Keratinocyte (primary cell): ENCODE measurements around the gene ACBD4. TPM values are rescaled to one million over a fixed set of nuclear protein-coding genes. Genes with fewer than 3 reads are reported as not detected.

Experiments used
- DNase-seq: peaks from one replicate; pipeline ENCODE4 v3.0.0-alpha.2; 2011; ENCODE audit warnings: low read depth, missing footprints, low spot score
- FAIRE-seq: peaks from 2 replicates; lab custom pipeline; 2011; peaks lifted over from hg19 to GRCh38; lab: Jason Lieb, UNC
- H2AFZ ChIP-seq: 2 replicates; pipeline ENCODE4 v1.6.0; 2012; ENCODE audit warnings: low read length, control low read depth, inconsistent platforms; ENCODE audit not compliant: control insufficient read depth
- H3K27ac ChIP-seq: 2 replicates; pipeline ENCODE4 v1.5.1; 2011; ENCODE audit warnings: low read length; ENCODE audit not compliant: control insufficient read depth, insufficient read depth
- H3K27me3 ChIP-seq: 3 replicates; pipeline ENCODE4 v1.6.0; 2011; ENCODE audit warnings: low read length; ENCODE audit not compliant: control insufficient read depth, insufficient read depth; ENCODE audit errors: extremely low read depth
- H3K36me3 ChIP-seq, 2 experiments: 2 replicates in 1 of 2; 3 replicates in 1 of 2; pipeline ENCODE4 v1.5.1; 2011; ENCODE audit warnings: low read length in 2 of 2, mild to moderate bottlenecking in 1 of 2; ENCODE audit not compliant: control insufficient read depth in 2 of 2, insufficient read depth in 2 of 2; ENCODE audit errors: extremely low read depth in 1 of 2
- H3K4me1 ChIP-seq: 3 replicates; pipeline ENCODE4 v1.5.1; 2011; ENCODE audit warnings: low read length; ENCODE audit not compliant: control insufficient read depth, insufficient read depth; ENCODE audit errors: extremely low read depth
- H3K4me2 ChIP-seq: 3 replicates; pipeline ENCODE4 v1.6.0; 2011; ENCODE audit warnings: low read depth, low read length; ENCODE audit not compliant: control insufficient read depth, insufficient read depth; ENCODE audit errors: extremely low read depth
- H3K4me3 ChIP-seq, 3 experiments: fragments of 200-600 bp in 1 of 3; sonication (generic) in 1 of 3; 2 replicates in 2 of 3; 3 replicates in 1 of 3; pipeline ENCODE4 v1.5.1; 2011 to 2016; ENCODE audit warnings: low read length in 3 of 3, mild to moderate bottlenecking in 3 of 3, control low read depth in 2 of 3, inconsistent platforms in 1 of 3, low read depth in 1 of 3, mixed read lengths in 1 of 3, mixed run types in 1 of 3, moderate library complexity in 1 of 3; ENCODE audit not compliant: control insufficient read depth in 2 of 3, insufficient read depth in 2 of 3; ENCODE audit errors: extremely low read depth in 1 of 3
- H3K79me2 ChIP-seq: 2 replicates; pipeline ENCODE4 v1.6.0; 2012; ENCODE audit warnings: low read length; ENCODE audit not compliant: control insufficient read depth, insufficient read depth
- H3K9ac ChIP-seq: 3 replicates; pipeline ENCODE4 v1.6.0; 2011; ENCODE audit warnings: low read length; ENCODE audit not compliant: control insufficient read depth, insufficient read depth; ENCODE audit errors: extremely low read depth
- H3K9me1 ChIP-seq: 3 replicates; pipeline ENCODE4 v1.6.0; 2011; ENCODE audit warnings: low read length; ENCODE audit not compliant: control insufficient read depth, insufficient read depth; ENCODE audit errors: extremely low read depth
- H3K9me3 ChIP-seq: 2 replicates; pipeline ENCODE4 v1.5.1; 2012; ENCODE audit warnings: low read depth, low read length; ENCODE audit not compliant: control insufficient read depth
- H4K20me1 ChIP-seq: 3 replicates; pipeline ENCODE4 v1.6.0; 2011; ENCODE audit warnings: low read length; ENCODE audit not compliant: control insufficient read depth, insufficient read depth; ENCODE audit errors: extremely low read depth
- EZH2 ChIP-seq: IDR thresholded peaks from one replicate; pipeline ENCODE4 v1.6.1; 2012; ENCODE audit warnings: inconsistent platforms, mild to moderate bottlenecking, low read length, moderate library complexity
- dilution Hi-C: fragments of 300-500 bp; cut with MboI; formaldehyde crosslinking; loops from one replicate; pipeline ENCODE4 v1.7.0; 2020; ENCODE audit warnings: low sequenced_read_pairs; ENCODE audit not compliant: extremely low pct_ligation_motif_present
- polyA plus RNA-seq, 5 experiments: library from polyadenylated mRNA; depleted of rRNA in 3 of 5; stranded (reverse) in 3 of 5; stranded (forward) in 1 of 5; unstranded in 1 of 5; fragments of >200 nt; gene quantifications; 1 replicate in 1 of 5; 2 replicates in 3 of 5; 3 replicates in 1 of 5; pipeline versions ENCODE4 v1.2.1 to v1.2.3, GENCODE V29; 2011 to 2012; ENCODE audit warnings: missing spikeins in 2 of 5, low read depth in 1 of 5, low replicate concordance in 1 of 5
- TF ChIP-seq, protein P1 (sequence below), 3 experiments: IDR thresholded peaks in 1 of 3; conservative IDR thresholded peaks in 1 of 3; optimal IDR thresholded peaks in 1 of 3; 2 replicates in 2 of 3; 3 replicates in 1 of 3; pipeline versions ENCODE3 to v1.5.1; 2011; ENCODE audit warnings: low read length in 3 of 3, mild to moderate bottlenecking in 3 of 3, moderate library complexity in 2 of 3, control low read depth in 1 of 3, inconsistent platforms in 1 of 3; ENCODE audit not compliant: insufficient read depth in 2 of 3; ENCODE audit errors: extremely low read depth in 1 of 3

Gene ACBD4
- polyA plus RNA-seq, 1 donor (not counting 4 experiments of a cell fraction or from before 2014, with no cell fraction given) = 2.6 TPM

DNA sequence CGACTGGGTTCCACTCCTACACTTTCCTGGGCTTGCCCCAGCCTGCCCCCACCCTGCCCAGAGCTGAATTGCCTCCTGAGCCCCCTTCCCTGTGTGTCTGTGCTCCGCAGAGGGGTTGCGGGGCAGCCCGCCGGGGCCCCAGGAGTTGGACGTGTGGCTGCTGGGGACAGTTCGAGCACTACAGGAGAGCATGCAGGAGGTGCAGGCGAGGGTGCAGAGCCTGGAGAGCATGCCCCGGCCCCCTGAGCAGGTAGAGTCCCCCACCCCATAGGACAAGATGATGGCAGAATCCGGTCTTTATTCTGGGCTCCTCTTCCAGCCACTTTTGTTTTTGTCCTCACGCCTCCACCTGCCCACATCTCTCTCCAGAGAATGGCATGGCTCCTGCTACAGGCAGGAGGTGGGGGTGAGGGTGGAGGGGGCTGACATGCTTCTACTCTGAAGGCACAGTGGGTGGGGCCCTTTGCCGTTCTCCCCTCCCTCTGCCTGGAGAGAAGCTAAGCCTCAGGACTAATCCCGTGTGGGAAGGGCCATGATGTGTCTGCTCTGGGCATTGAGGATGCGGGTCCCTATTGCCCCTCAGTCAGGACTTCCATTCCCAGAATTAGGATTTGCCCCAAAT, 3.5 kb downstream of the ACBD4 start:
- Histone ChIP-seq H3K9me1 (no peaks in the 10 kb centered on the region), H3K36me3 (no peaks in the 10 kb centered on the region), H3K4me2 (no peak overlapping the region), H3K4me1 (peaks cover 13% of the 10 kb centered on the region), H3K9me3 (no peaks in the 10 kb centered on the region), H4K20me1 (no peaks in the 10 kb centered on the region), H3K27ac (no peak overlapping the region), H3K27me3 (no peaks in the 10 kb centered on the region), H3K4me3 (no peak overlapping the region), H2AFZ (no peak overlapping the region), H3K79me2 (no peaks in the 10 kb centered on the region), H3K9ac (no peak overlapping the region)
- dilution Hi-C loops = no loop called here
- FAIRE-seq (no peak), DNase-seq (no peak)
- TF ChIP-seq, protein P1, sequence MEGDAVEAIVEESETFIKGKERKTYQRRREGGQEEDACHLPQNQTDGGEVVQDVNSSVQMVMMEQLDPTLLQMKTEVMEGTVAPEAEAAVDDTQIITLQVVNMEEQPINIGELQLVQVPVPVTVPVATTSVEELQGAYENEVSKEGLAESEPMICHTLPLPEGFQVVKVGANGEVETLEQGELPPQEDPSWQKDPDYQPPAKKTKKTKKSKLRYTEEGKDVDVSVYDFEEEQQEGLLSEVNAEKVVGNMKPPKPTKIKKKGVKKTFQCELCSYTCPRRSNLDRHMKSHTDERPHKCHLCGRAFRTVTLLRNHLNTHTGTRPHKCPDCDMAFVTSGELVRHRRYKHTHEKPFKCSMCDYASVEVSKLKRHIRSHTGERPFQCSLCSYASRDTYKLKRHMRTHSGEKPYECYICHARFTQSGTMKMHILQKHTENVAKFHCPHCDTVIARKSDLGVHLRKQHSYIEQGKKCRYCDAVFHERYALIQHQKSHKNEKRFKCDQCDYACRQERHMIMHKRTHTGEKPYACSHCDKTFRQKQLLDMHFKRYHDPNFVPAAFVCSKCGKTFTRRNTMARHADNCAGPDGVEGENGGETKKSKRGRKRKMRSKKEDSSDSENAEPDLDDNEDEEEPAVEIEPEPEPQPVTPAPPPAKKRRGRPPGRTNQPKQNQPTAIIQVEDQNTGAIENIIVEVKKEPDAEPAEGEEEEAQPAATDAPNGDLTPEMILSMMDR (optimal IDR thresholded peaks at IDR 0.05 in 1 of 3, IDR thresholded peaks at IDR 0.05 in 1 of 3, conservative IDR thresholded peaks at IDR 0.05 in 1 of 3; ENCODE audit: extremely low read depth in 1 of 3, insufficient read depth in 2 of 3, low read length in 3 of 3) = no peak
- no peak for TF ChIP-seq EZH2

DNA sequence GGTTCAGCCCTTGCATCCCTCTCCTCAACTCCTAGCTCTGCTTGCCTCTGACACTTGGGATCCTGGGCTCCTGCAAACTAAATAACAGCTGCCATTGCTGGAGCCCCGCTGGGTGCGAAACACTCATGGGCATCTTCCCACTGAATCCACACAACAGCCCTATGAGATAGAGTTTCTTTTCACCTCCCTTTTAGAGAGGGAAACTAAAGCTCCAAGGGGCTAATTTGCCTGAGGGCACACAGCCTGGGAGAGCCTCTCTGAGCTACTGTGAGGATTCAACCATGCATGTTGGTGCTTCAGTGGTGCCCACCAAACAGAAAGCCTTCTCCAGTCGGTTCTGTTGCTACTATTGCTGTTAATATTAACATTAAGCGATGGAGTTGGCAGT, 4.0 kb downstream of the ACBD4 start:
- H3K4me2 ChIP-seq = no peak overlapping the region
- H3K79me2 ChIP-seq = no peaks in the 10 kb centered on the region
- no peak overlapping the region for H2AFZ ChIP-seq
- no peaks in the 10 kb centered on the region for H4K20me1 ChIP-seq
- peaks cover 17% of the 10 kb centered on the region for H3K4me1 ChIP-seq
- H3K4me3 ChIP-seq = no peak overlapping the region
- no peaks in the 10 kb centered on the region for H3K36me3 ChIP-seq
- TF ChIP-seq, protein P1 (optimal IDR thresholded peaks at IDR 0.05 in 1 of 3, IDR thresholded peaks at IDR 0.05 in 1 of 3, conservative IDR thresholded peaks at IDR 0.05 in 1 of 3; ENCODE audit: extremely low read depth in 1 of 3, insufficient read depth in 2 of 3, low read length in 3 of 3) = no peak
- TF ChIP-seq EZH2 = no peak
- FAIRE-seq (no peak), DNase-seq (no peak)
- no peaks in the 10 kb centered on the region for H3K27me3 ChIP-seq
- H3K9me3 ChIP-seq = no peaks in the 10 kb centered on the region
- dilution Hi-C loops = no loop called here
- H3K9me1 ChIP-seq = no peaks in the 10 kb centered on the region
- H3K27ac ChIP-seq = no peak overlapping the region
- no peak overlapping the region for H3K9ac ChIP-seq
